Right atrium auricular region (tissue), 2 donors: ENCODE measurements around the gene RCE1. TPM values are rescaled to one million over a fixed set of nuclear protein-coding genes. Genes with fewer than 3 reads are reported as not detected.

Source experiments
- DNase-seq: peaks from one replicate; pipeline ENCODE4 v3.0.0-alpha.2; 2019; ENCODE audit warnings: low spot score
- H3K27ac ChIP-seq, 2 donors: fragments of 200-600 bp; sonication (generic); 1 replicate in 1 of 2; 2 replicates in 1 of 2; pipeline ENCODE4 v1.5.1; 2016 to 2019
- H3K27me3 ChIP-seq, 2 donors: fragments of 200-600 bp; sonication (generic); one replicate each; pipeline versions ENCODE4 v1.5.1 to v1.6.0; 2017 to 2019
- H3K36me3 ChIP-seq: fragments of 200-600 bp; sonication (generic); one replicate; pipeline ENCODE4 v1.5.1; 2016
- H3K4me1 ChIP-seq, 2 donors: fragments of 200-600 bp; sonication (generic); one replicate each; pipeline versions ENCODE4 v1.5.1 to v1.6.0; 2017 to 2019
- H3K4me3 ChIP-seq, 2 donors: fragments of 200-600 bp; sonication (generic); 1 replicate in 1 of 2; 2 replicates in 1 of 2; pipeline ENCODE4 v1.5.1; 2017 to 2019; ENCODE audit warnings: mild to moderate bottlenecking in 1 of 2, moderate library complexity in 1 of 2
- H3K9me3 ChIP-seq, 2 donors: fragments of 200-600 bp; sonication (generic); one replicate each; pipeline ENCODE4 v1.5.1; 2019
- total RNA-seq, 2 donors: library from RNA; depleted of rRNA; stranded (reverse); fragments of >200 nt; gene quantifications; one replicate each; pipeline ENCODE4 v1.1.0, GENCODE V29; 2016
- TF ChIP-seq, protein P1 (sequence below), 2 donors: fragments of 200-600 bp; sonication (generic); IDR thresholded peaks; one replicate each; pipeline ENCODE4 v1.5.1; 2019; ENCODE audit warnings: antibody characterized with exemption in 2 of 2

The RCE1 gene
- total RNA-seq, 2 donors from 2014 or later = 6.4 to 8.1 TPM

DNA sequence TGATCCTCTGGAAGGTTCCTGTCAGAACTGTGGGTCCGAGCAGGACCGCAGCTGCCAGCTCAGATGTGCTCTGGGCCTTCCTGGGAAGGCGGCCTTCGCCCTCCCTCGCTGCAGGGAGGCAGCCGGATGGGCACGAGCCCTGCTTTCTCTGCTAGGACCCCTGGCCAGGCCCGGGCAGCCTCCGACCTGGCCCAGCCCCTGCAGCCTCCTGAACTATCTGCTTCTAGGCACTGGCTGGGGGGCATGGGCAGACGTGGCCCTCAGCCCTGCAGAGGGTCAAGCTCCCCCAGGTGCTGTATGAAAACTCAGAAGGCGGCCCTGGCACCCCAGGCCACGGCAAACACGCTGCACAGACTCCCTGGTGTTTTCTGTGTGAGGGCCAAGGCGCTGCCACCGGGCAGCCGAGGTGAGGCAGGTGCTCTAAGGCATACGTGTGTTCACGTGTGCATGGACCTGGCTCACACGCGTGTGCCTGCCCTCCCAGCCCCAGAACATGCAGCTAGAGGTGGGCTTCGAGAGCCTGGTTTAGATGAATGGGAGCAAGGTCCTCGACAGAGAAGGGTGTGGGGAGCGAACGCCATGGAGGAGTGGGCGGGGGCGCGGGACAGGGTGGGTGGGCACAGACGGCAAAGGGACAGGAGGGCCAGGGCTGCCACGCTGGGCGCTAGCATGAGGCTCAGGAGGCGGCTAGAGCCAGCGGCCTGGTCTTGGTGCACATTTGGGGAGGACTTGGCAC lies 18.0 kb downstream of the RCE1 start:
- DNase-seq = no peak
- Histone ChIP-seq H3K27me3 (no peaks in the 10 kb centered on the region), H3K27ac (no peak overlapping the region), H3K4me3 (no peak overlapping the region), H3K36me3 (no peaks in the 10 kb centered on the region), H3K4me1 (no peaks in the 10 kb centered on the region), H3K9me3 (no peaks in the 10 kb centered on the region)
- TF ChIP-seq, protein P1, sequence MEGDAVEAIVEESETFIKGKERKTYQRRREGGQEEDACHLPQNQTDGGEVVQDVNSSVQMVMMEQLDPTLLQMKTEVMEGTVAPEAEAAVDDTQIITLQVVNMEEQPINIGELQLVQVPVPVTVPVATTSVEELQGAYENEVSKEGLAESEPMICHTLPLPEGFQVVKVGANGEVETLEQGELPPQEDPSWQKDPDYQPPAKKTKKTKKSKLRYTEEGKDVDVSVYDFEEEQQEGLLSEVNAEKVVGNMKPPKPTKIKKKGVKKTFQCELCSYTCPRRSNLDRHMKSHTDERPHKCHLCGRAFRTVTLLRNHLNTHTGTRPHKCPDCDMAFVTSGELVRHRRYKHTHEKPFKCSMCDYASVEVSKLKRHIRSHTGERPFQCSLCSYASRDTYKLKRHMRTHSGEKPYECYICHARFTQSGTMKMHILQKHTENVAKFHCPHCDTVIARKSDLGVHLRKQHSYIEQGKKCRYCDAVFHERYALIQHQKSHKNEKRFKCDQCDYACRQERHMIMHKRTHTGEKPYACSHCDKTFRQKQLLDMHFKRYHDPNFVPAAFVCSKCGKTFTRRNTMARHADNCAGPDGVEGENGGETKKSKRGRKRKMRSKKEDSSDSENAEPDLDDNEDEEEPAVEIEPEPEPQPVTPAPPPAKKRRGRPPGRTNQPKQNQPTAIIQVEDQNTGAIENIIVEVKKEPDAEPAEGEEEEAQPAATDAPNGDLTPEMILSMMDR (IDR thresholded peaks at IDR 0.05) = no peak

DNA sequence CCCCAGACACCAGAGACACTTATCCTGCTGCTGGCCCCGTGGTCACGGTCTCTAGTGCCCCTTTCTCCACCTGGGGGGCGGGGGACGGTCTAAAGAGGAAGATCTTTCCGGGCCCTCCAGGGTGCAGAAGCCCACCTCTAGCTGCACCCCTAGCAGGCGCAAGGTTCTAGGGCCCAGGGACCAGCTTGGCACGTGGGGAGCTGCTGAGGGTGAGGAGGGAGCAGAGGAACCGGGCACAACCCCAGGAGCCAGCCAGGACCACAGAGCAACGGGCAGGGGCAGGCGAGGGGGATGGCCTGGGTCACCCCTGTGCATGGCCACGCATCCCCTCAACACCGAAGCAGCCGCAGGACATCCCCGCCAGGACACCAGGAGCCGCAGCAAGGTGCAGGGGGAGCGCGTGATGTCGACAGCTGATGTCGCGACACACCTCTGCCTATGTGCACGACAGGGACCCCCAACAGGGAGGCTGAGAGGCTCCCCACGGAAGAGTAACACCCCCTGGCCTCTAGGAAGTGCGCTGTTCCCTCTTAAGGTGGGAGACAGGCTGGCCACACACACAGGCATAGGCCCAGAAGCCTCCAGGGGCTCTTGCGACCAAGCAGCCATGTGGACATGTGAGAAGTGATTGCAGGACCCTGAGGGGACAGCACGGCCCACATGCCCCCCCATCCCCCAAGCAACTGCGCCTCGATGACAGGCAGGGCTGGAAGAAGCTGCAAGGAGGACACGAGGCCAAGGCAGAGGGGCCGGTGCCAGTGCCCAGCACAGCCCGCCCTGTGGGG lies 18.7 kb downstream of the RCE1 start:
- Histone ChIP-seq H3K9me3 (no peaks in the 10 kb centered on the region), H3K4me1 (no peaks in the 10 kb centered on the region), H3K4me3 (no peak overlapping the region), H3K27ac (no peak overlapping the region), H3K36me3 (no peaks in the 10 kb centered on the region), H3K27me3 (no peaks in the 10 kb centered on the region)
- no peak for DNase-seq
- TF ChIP-seq, protein P1 (IDR thresholded peaks at IDR 0.05) = no peak

DNA sequence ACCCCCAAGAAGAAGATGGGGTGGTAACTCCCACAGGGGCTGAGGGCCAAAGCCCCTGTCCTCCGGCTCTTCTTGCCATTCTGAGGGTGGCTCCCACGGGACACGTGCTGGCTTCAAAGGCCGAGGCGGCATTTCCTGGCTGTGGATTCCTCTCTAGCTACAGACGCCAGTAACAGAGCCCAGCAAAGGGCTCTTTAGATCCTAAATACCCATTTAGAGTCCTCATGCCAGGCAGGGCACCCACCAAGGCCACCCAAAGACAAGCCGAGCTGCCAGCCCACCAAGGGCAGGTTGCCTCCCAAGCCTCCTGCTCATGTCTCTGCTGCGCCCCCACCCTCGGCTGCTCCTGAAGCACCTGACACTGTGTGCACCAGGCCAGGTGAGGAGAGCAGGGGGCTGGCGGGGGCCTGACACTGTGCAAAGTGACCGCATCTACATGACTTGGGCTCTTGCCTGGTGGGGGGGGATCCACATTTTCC lies 19.4 kb downstream of the RCE1 start:
- Histone ChIP-seq H3K4me3 (no peak overlapping the region), H3K27ac (no peak overlapping the region), H3K27me3 (no peaks in the 10 kb centered on the region), H3K9me3 (no peaks in the 10 kb centered on the region), H3K4me1 (no peaks in the 10 kb centered on the region), H3K36me3 (no peaks in the 10 kb centered on the region)
- TF ChIP-seq, protein P1 (IDR thresholded peaks at IDR 0.05) = no peak
- DNase-seq = no peak

DNA sequence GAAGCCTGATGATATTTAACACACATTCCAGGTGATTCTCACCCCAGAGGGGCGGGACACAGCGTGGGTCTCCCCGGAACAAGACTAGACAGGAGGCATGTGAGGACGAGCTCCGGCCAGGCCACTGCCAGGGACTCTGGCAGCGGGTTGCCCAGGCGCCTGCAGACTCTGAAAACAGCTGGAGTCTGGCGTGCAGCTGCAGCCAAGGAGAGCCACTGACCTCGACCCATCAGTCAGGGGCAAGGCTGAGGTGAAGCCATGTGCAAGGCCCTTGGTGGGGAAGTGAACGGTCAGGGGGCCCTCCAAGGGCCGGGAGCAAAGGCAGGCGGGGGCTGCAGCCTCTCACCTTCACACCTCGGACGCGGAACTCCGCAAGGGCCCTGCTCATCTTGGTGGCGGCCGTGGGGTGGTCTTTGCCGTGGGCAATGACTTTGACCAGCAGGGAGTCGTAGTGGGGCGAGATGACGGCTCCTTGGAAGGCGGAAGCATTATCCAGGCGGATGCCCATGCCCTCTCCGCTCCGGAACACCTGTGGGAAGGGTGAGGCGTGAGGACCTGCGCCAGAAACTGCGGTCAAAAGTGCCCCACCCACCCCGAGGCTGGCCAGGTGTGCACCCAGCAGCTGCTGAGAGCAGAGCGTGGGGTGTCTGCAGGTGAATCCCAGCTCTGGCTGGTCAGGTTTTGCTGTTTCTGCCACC lies 20.3 kb downstream of the RCE1 start:
- DNase-seq = no peak
- Histone ChIP-seq H3K4me1 (no peaks in the 10 kb centered on the region), H3K36me3 (no peaks in the 10 kb centered on the region), H3K27me3 (no peaks in the 10 kb centered on the region), H3K4me3 (no peak overlapping the region), H3K27ac (no peak overlapping the region), H3K9me3 (no peaks in the 10 kb centered on the region)
- TF ChIP-seq, protein P1 (IDR thresholded peaks at IDR 0.05) = no peak

DNA sequence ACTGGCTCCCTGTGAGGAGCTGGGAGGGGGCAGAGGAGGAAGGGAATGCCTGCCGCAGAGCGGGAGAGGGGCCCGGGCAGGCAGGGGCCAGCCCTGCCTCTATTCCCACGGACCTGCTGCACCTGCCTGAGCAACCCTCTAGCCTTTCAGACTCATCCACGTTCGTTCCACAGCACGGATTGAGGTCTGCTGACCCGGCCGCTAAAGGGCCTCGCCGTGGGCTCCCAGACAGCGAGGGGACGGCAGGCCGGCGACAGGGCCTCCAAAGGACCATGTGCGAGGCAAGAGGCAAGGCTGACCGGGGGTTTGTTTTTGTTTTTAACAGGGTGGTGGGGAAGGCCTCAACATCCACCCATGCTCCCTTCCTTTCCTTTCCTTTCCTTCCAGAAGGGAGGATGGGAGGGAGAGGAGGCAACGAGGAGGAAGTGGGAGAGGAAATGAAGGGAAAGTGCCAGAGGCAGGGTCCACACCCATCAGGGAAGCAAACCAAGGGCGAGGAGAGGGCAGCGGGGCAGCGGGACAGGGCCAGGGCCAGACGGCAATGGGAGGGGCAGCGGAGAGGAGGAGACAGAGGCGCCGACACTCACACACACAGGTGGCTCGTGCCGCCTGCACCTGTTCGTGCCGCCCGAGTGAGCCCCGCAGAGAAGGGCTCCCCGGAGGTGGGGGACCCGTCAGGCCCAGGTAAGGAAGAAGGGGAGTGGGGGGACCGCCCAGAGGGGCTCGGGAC lies 21.1 kb downstream of the RCE1 start:
- H3K9me3 ChIP-seq = no peaks in the 10 kb centered on the region
- TF ChIP-seq, protein P1 (IDR thresholded peaks at IDR 0.05) = no peak
- H3K4me3 ChIP-seq = no peak overlapping the region
- H3K36me3 ChIP-seq = no peaks in the 10 kb centered on the region
- no peaks in the 10 kb centered on the region for H3K4me1 ChIP-seq
- H3K27me3 ChIP-seq = no peaks in the 10 kb centered on the region
- no peak overlapping the region for H3K27ac ChIP-seq
- no peak for DNase-seq
